HepG2 (cell line): ENCODE data around the gene PSMD3. TPM values are rescaled to one million over a fixed set of nuclear protein-coding genes. Genes with fewer than 3 reads are reported as not detected.
A peak's percentile ranks its signal among the peaks of the same experiment; 100 is the strongest.

Experiments
- BRF2 ChIP-seq: sonication (generic); formaldehyde crosslinking; IDR thresholded peaks from 2 replicates; pipeline ENCODE4 v1.8.1; 2022; ENCODE audit warnings: mild to moderate bottlenecking, missing genetic modification reagents
- CENPBD1 ChIP-seq: sonication (generic); formaldehyde crosslinking; IDR thresholded peaks from 2 replicates; pipeline ENCODE4 v1.8.0; 2022; ENCODE audit warnings: missing genetic modification reagents, low read depth, mild to moderate bottlenecking, borderline replicate concordance
- EEA1 ChIP-seq: sonication (generic); formaldehyde crosslinking; IDR thresholded peaks from 2 replicates; pipeline ENCODE4 v1.5.1; 2020; ENCODE audit warnings: mild to moderate bottlenecking, missing genetic modification reagents, borderline replicate concordance
- ERF ChIP-seq: IDR thresholded peaks from 2 replicates; pipeline ENCODE4 v1.6.1; 2018; ENCODE audit warnings: missing biosample characterization, missing genetic modification reagents
- GTF3A ChIP-seq: sonication (generic); formaldehyde crosslinking; conservative IDR thresholded peaks from 2 replicates; pipeline ENCODE4 v1.4.0; 2020; ENCODE audit warnings: mild to moderate bottlenecking, missing genetic modification reagents
- MAFK ChIP-seq, 2 experiments: IDR thresholded peaks in 1 of 2; conservative IDR thresholded peaks in 1 of 2; 2 replicates each; pipeline ENCODE4 v1.6.1; 2011; ENCODE audit warnings: improper control_type of control experiment in 2 of 2, low read length in 2 of 2
- NFE2L1 ChIP-seq: sonication (generic); formaldehyde crosslinking; IDR thresholded peaks from 2 replicates; pipeline ENCODE4 v1.4.0; 2020; ENCODE audit warnings: missing genetic modification reagents, mild to moderate bottlenecking, borderline replicate concordance
- SAFB2 ChIP-seq: sonication (generic); formaldehyde crosslinking; IDR thresholded peaks from 2 replicates; pipeline ENCODE4 v1.5.1; 2020; ENCODE audit warnings: missing genetic modification reagents, low read depth, mild to moderate bottlenecking, borderline replicate concordance
- SOX13 ChIP-seq, 3 experiments: fragments of 450-650 bp in 1 of 3; sonication (generic) in 1 of 3; formaldehyde crosslinking in 1 of 3; IDR thresholded peaks in 2 of 3; conservative IDR thresholded peaks in 1 of 3; 2 replicates each; pipeline versions ENCODE4 v1.5.0 to v1.6.1; 2016 to 2020; ENCODE audit warnings: antibody characterized with exemption in 1 of 3, mild to moderate bottlenecking in 1 of 3, missing compliant biosample characterization in 1 of 3, missing genetic modification reagents in 1 of 3, moderate library complexity in 1 of 3
- TFDP1 ChIP-seq: IDR thresholded peaks from 2 replicates; pipeline ENCODE4 v1.6.1; 2016; ENCODE audit warnings: missing compliant biosample characterization, missing genetic modification reagents, borderline replicate concordance
- TFDP2 ChIP-seq: sonication (generic); formaldehyde crosslinking; IDR thresholded peaks from 2 replicates; pipeline ENCODE4 v1.4.0; 2020; ENCODE audit warnings: missing genetic modification reagents
- U2AF2 ChIP-seq: fragments of 200-400 bp; formaldehyde crosslinking; IDR thresholded peaks from 2 replicates; pipeline ENCODE4 v1.6.1; 2017; ENCODE audit warnings: low read depth, mild to moderate bottlenecking, low read length
- ZBTB44 ChIP-seq: sonication (generic); formaldehyde crosslinking; IDR thresholded peaks from 2 replicates; pipeline ENCODE4 v1.4.0; 2020; ENCODE audit warnings: missing genetic modification reagents
- ZNF317 ChIP-seq: sonication (generic); formaldehyde crosslinking; IDR thresholded peaks from 2 replicates; pipeline ENCODE4 v1.5.0; 2020; ENCODE audit warnings: mild to moderate bottlenecking, missing genetic modification reagents
- ZNF614 ChIP-seq: IDR thresholded peaks from 2 replicates; pipeline ENCODE4 v1.6.1; 2018; ENCODE audit warnings: missing biosample characterization, missing genetic modification reagents, inconsistent platforms, borderline replicate concordance
- ZNF788 ChIP-seq: sonication (generic); formaldehyde crosslinking; IDR thresholded peaks from 2 replicates; pipeline ENCODE4 v1.5.0; 2020; ENCODE audit warnings: mild to moderate bottlenecking, missing genetic modification reagents, borderline replicate concordance
- polyA plus RNA-seq, 8 experiments: library from polyadenylated mRNA; depleted of rRNA in 3 of 8; stranded (reverse) in 7 of 8; unstranded in 1 of 8; fragments of >200 nt; fragmentation: Illumina TruSeq in 4 of 8; extraction: Trizol in 4 of 8; gene quantifications; 2 replicates each; pipeline versions ENCODE4 v1.2.1 to v1.2.3, GENCODE V29; 2011 to 2016; ENCODE audit warnings: low read depth in 4 of 8, missing spikeins in 1 of 8, mixed read lengths in 1 of 8; ENCODE audit not compliant: insufficient read depth in 1 of 8
- total RNA-seq, 5 experiments: library from RNA; depleted of rRNA; stranded (reverse); fragments of >200 nt; fragmentation: Illumina TruSeq; extraction: Trizol; gene quantifications; 2 replicates each; pipeline ENCODE4 v1.2.3, GENCODE V29; 2016; ENCODE audit warnings: low read depth in 1 of 5

PSMD3 gene
- total and polyA plus RNA-seq, 2 of the 13 experiments (the other 11 are each of a cell fraction or from before 2014, with no cell fraction given): 97.4 to 146 TPM

GRCh38 chr17:39979016-39979670, 1.5 kb upstream of the PSMD3 start (continued):
- no peak for TF ChIP-seq CENPBD1 (CRISPR knock-in tag)
- TF ChIP-seq EEA1 (CRISPR knock-in tag): no peak
- no peak for TF ChIP-seq SOX13 (IDR thresholded peaks at IDR 0.05)
- no peak for TF ChIP-seq SOX13 (CRISPR knock-in tag; conservative IDR thresholded peaks at IDR 0.05 in 1 of 2, IDR thresholded peaks at IDR 0.05 in 1 of 2)
- TF ChIP-seq ZBTB44 (CRISPR knock-in tag): no peak
- TF ChIP-seq ZNF317: 0 out of 2 replicates have a peak, but pooled peaks have one; percentile 8
- TF ChIP-seq ZNF788 (CRISPR knock-in tag): 0 out of 2 replicates have a peak, but pooled peaks have one; percentile 21
- no peak for TF ChIP-seq BRF2 (CRISPR knock-in tag)
- TF ChIP-seq TFDP2 (CRISPR knock-in tag): no peak
- TF ChIP-seq SAFB2 (CRISPR knock-in tag): no peak
- TF ChIP-seq NFE2L1 (CRISPR knock-in tag): no peak
- TF ChIP-seq ERF (CRISPR knock-in tag): no peak
- TF ChIP-seq GTF3A (CRISPR knock-in tag): no peak
- no peak for TF ChIP-seq TFDP1 (CRISPR knock-in tag)
- no peak for TF ChIP-seq U2AF2
- TF ChIP-seq MAFK (conservative IDR thresholded peaks at IDR 0.05 in 1 of 2, IDR thresholded peaks at IDR 0.05 in 1 of 2; ENCODE audit: low read length in 2 of 2): peak; percentile 90 to 93
- no peak for TF ChIP-seq ZNF614
